Mesothelial cell of epicardium (in vitro differentiated cells): ENCODE data around the gene PACRG. TPM values are rescaled to one million over a fixed set of nuclear protein-coding genes. Genes with fewer than 3 reads are reported as not detected.

Source experiments
- DNase-seq, 2 experiments: peaks; one replicate each; pipeline ENCODE4 v3.0.0; 2021; ENCODE audit warnings: low spot score in 2 of 2; ENCODE audit not compliant: unreplicated experiment in 2 of 2
- H3K27ac Mint-ChIP-seq: 2 replicates; pipeline ENCODE4 v1.8.0; 2021; ENCODE audit warnings: mixed read lengths
- H3K27me3 Mint-ChIP-seq: 2 replicates; pipeline ENCODE4 v1.8.0; 2021; ENCODE audit warnings: low read depth, mixed read lengths
- H3K36me3 Mint-ChIP-seq: 2 replicates; pipeline ENCODE4 v1.8.0; 2021; ENCODE audit warnings: mixed read lengths
- H3K4me1 Mint-ChIP-seq: 2 replicates; pipeline ENCODE4 v1.8.0; 2021; ENCODE audit warnings: mixed read lengths
- H3K4me3 Mint-ChIP-seq: 2 replicates; pipeline ENCODE4 v1.8.0; 2021; ENCODE audit warnings: mild to moderate bottlenecking, moderate library complexity, mixed read lengths
- H3K9me3 Mint-ChIP-seq: 2 replicates; pipeline ENCODE4 v1.8.0; 2021; ENCODE audit warnings: mixed read lengths
- CTCF ChIP-seq: fragments of 200-600 bp; sonication (generic); IDR thresholded peaks from one replicate; pipeline ENCODE4 v1.5.0; 2021; ENCODE audit warnings: antibody characterized with exemption; ENCODE audit not compliant: unreplicated experiment
- total RNA-seq: library from RNA; stranded (reverse); gene quantifications from 3 replicates; pipeline ENCODE4 v1.2.1, GENCODE V29; 2021

Gene PACRG
- total RNA-seq, 1 donor from 2014 or later = 1.6 TPM

- H3K36me3 Mint-ChIP-seq = no peaks in the 10 kb centered on the region
- TF ChIP-seq CTCF = no peak
- H3K27ac Mint-ChIP-seq = no peak overlapping the region
These were observed 513.9 kb downstream of the PACRG start for GRCh38 chr6:163241683-163242082.

GRCh38 chr6:163243083-163243482 is 515.3 kb downstream of the PACRG start:
- peaks cover 2% of the 10 kb centered on the region for H3K27me3 Mint-ChIP-seq
- no peak for TF ChIP-seq CTCF
- H3K4me3 Mint-ChIP-seq = no peak overlapping the region
- H3K36me3 Mint-ChIP-seq = no peaks in the 10 kb centered on the region
- peaks cover 16% of the 10 kb centered on the region for H3K4me1 Mint-ChIP-seq
- peaks cover 5% of the 10 kb centered on the region for H3K9me3 Mint-ChIP-seq
- no peak for DNase-seq
- no peak overlapping the region for H3K27ac Mint-ChIP-seq

More at GRCh38 chr6:163241683-163242082, 513.9 kb downstream of the PACRG start:
- no peak for DNase-seq
- H3K4me1 Mint-ChIP-seq = peaks cover 16% of the 10 kb centered on the region
- peaks cover 5% of the 10 kb centered on the region for H3K9me3 Mint-ChIP-seq
- peaks cover 2% of the 10 kb centered on the region for H3K27me3 Mint-ChIP-seq
- H3K4me3 Mint-ChIP-seq = no peak overlapping the region

GRCh38 chr6:163243692-163244589 is 516.2 kb downstream of the PACRG start:
- no peak for DNase-seq
- TF ChIP-seq CTCF = no peak
- Mint-ChIP-seq H3K4me3 (no peak overlapping the region), H3K27me3 (no peaks in the 10 kb centered on the region), H3K27ac (no peak overlapping the region), H3K36me3 (no peaks in the 10 kb centered on the region), H3K9me3 (peaks cover 5% of the 10 kb centered on the region), H3K4me1 (peaks cover 16% of the 10 kb centered on the region)

- Mint-ChIP-seq H3K27me3 (no peaks in the 10 kb centered on the region), H3K9me3 (peaks cover 5% of the 10 kb centered on the region), H3K36me3 (no peaks in the 10 kb centered on the region), H3K4me1 (peaks cover 5% of the 10 kb centered on the region), H3K27ac (no peak overlapping the region), H3K4me3 (no peak overlapping the region)
- TF ChIP-seq CTCF = no peak
- no peak for DNase-seq
These were observed 520.3 kb downstream of the PACRG start for GRCh38 chr6:163248051-163248450.

- DNase-seq = no peak
- Mint-ChIP-seq H3K9me3 (peaks cover 5% of the 10 kb centered on the region), H3K4me3 (no peak overlapping the region), H3K36me3 (no peaks in the 10 kb centered on the region), H3K27me3 (no peaks in the 10 kb centered on the region), H3K4me1 (no peaks in the 10 kb centered on the region), H3K27ac (no peak overlapping the region)
- TF ChIP-seq CTCF = no peak
These were observed 521.9 kb downstream of the PACRG start for GRCh38 chr6:163249651-163250101.
